Vagina (tissue), 2 donors: Measurements from ENCODE around the gene GPR17.

Experiments
- CTCF ChIP-seq, 3 experiments: fragments of 450-650 bp in 2 of 3; fragments of 200-600 bp in 1 of 3; sonication (generic) in 1 of 3; IDR thresholded peaks; one replicate each; pipeline ENCODE4 v1.5.1; 2017 to 2019; ENCODE audit warnings: antibody characterized with exemption in 3 of 3, mild to moderate bottlenecking in 2 of 3, moderate library complexity in 2 of 3
- POLR2A ChIP-seq, 2 donors: fragments of 450-650 bp; IDR thresholded peaks; one replicate each; pipeline ENCODE4 v1.6.1; 2017; ENCODE audit warnings: antibody characterized with exemption in 2 of 2, mild to moderate bottlenecking in 2 of 2, moderate library complexity in 2 of 2
- POLR2AphosphoS5 ChIP-seq, 2 donors: sonication (generic); formaldehyde crosslinking; IDR thresholded peaks; one replicate each; pipeline ENCODE4 v1.9.0; 2017; ENCODE audit warnings: antibody characterized with exemption in 2 of 2, mild to moderate bottlenecking in 2 of 2, low read depth in 1 of 2; ENCODE audit not compliant: insufficient read depth in 1 of 2

- TF ChIP-seq CTCF (IDR thresholded peaks at IDR 0.05) (no peak), POLR2A (IDR thresholded peaks at IDR 0.05) (no peak), POLR2AphosphoS5 (IDR thresholded peaks at IDR 0.05; ENCODE audit: insufficient read depth in 1 of 2, low read depth in 1 of 2) (no peak)
These were observed 11.8 kb upstream of the GPR17 start for GRCh38 chr2:127634066-127634617.
